GM12878 (cell line): ENCODE data around the gene HMOX1. TPM values are rescaled to one million over a fixed set of nuclear protein-coding genes. Genes with fewer than 3 reads are reported as not detected.
A peak's percentile ranks its signal among the peaks of the same experiment; 100 is the strongest.

Experiments used
- CBX5 ChIP-seq: sonication (generic); IDR thresholded peaks from 2 replicates; pipeline ENCODE4 v1.6.1; 2016; ENCODE audit warnings: low read depth, moderate library complexity, mild to moderate bottlenecking, inconsistent platforms
- CEBPB ChIP-seq, 2 experiments: fragments of 150-350 bp in 1 of 2; IDR thresholded peaks; 2 replicates each; pipeline ENCODE4 v1.6.1; 2012 to 2014; ENCODE audit warnings: low read depth in 2 of 2, low read length in 2 of 2, borderline replicate concordance in 1 of 2, inconsistent platforms in 1 of 2
- ETV6 ChIP-seq, 2 experiments: fragments of 450-650 bp in 1 of 2; IDR thresholded peaks in 1 of 2; conservative IDR thresholded peaks in 1 of 2; 2 replicates each; pipeline ENCODE4 v1.6.1; 2014; ENCODE audit warnings: antibody characterized with exemption in 1 of 2, borderline replicate concordance in 1 of 2, low read depth in 1 of 2, mild to moderate bottlenecking in 1 of 2, moderate library complexity in 1 of 2
- FOXM1 ChIP-seq: IDR thresholded peaks from 2 replicates; pipeline ENCODE4 v1.6.1; 2012; ENCODE audit warnings: low read depth, mild to moderate bottlenecking, inconsistent platforms, low read length, moderate library complexity
- KAT2A ChIP-seq: conservative IDR thresholded peaks from 2 replicates; pipeline ENCODE4 v1.6.1; 2011; ENCODE audit warnings: low read depth, low read length; ENCODE audit not compliant: control insufficient read depth
- MYC ChIP-seq: IDR thresholded peaks from 2 replicates; pipeline ENCODE4 v1.6.1; 2011; ENCODE audit warnings: mild to moderate bottlenecking, low read length, moderate library complexity, inconsistent platforms; ENCODE audit not compliant: insufficient read depth, insufficient replicate concordance, insufficient read length, severe bottlenecking
- NFXL1 ChIP-seq: fragments of 450-650 bp; IDR thresholded peaks from 2 replicates; pipeline ENCODE4 v1.6.1; 2017; ENCODE audit warnings: antibody characterized with exemption, mild to moderate bottlenecking, borderline replicate concordance
- POLR2A ChIP-seq: IDR thresholded peaks from 2 replicates; pipeline ENCODE4 v1.6.1; 2011; ENCODE audit warnings: low read depth, mild to moderate bottlenecking, low read length
- RELA ChIP-seq: fragments of 450-650 bp; IDR thresholded peaks from 2 replicates; pipeline ENCODE4 v1.8.0; 2014; ENCODE audit warnings: borderline replicate concordance; ENCODE audit not compliant: partially characterized antibody
- RFX5 ChIP-seq: IDR thresholded peaks from 2 replicates; pipeline ENCODE4 v1.6.1; 2011; ENCODE audit warnings: low read depth, low read length, improper control_type of control experiment
- RUNX3 ChIP-seq: IDR thresholded peaks from 2 replicates; pipeline ENCODE4 v1.6.1; 2012; ENCODE audit warnings: low read length, inconsistent platforms
- SIN3A ChIP-seq: IDR thresholded peaks from 2 replicates; pipeline ENCODE4 v1.6.1; 2012; ENCODE audit warnings: low read depth, low read length, improper control_type of control experiment
- SIX5 ChIP-seq: IDR thresholded peaks from 2 replicates; pipeline ENCODE4 v1.6.1; 2011; ENCODE audit warnings: mild to moderate bottlenecking, low read depth, low read length, moderate library complexity; ENCODE audit not compliant: severe bottlenecking
- SMAD1 ChIP-seq: fragments of 450-650 bp; IDR thresholded peaks from 2 replicates; pipeline ENCODE4 v1.6.1; 2018; ENCODE audit warnings: mild to moderate bottlenecking, low read depth; ENCODE audit not compliant: partially characterized antibody
- SMC3 ChIP-seq: IDR thresholded peaks from 2 replicates; pipeline ENCODE4 v1.6.1; 2011; ENCODE audit warnings: low read length, improper control_type of control experiment, borderline replicate concordance
- STAT3 ChIP-seq: IDR thresholded peaks from 2 replicates; pipeline ENCODE4 v1.6.1; 2011; ENCODE audit warnings: low read depth, low read length, improper control_type of control experiment
- ZNF217 ChIP-seq: fragments of 450-650 bp; IDR thresholded peaks from 2 replicates; pipeline ENCODE4 v1.6.1; 2017; ENCODE audit warnings: antibody characterized with exemption, mild to moderate bottlenecking
- ZNF622 ChIP-seq: fragments of 450-650 bp; IDR thresholded peaks from 2 replicates; pipeline ENCODE4 v1.6.1; 2017; ENCODE audit warnings: mild to moderate bottlenecking, inconsistent platforms
- polyA plus RNA-seq, 11 experiments: library from polyadenylated mRNA; depleted of rRNA in 4 of 11; unstranded in 6 of 11; stranded (reverse) in 5 of 11; fragments of >200 nt; fragmentation: Nextera tagmentation in 4 of 11; fragmentation: Illumina TruSeq in 1 of 11; extraction: Ambion mirVana in 4 of 11; extraction: Trizol in 1 of 11; gene quantifications; 1 replicate in 1 of 11; 2 replicates in 10 of 11; pipeline versions ENCODE4 v1.2.1 to v1.2.3, GENCODE V29; 2011 to 2016; ENCODE audit warnings: inconsistent platforms in 2 of 11, missing spikeins in 2 of 11, low read depth in 1 of 11
- total RNA-seq, 4 experiments: library from RNA; depleted of rRNA in 3 of 4; stranded (reverse); fragments of >200 nt in 3 of 4; fragmentation: Illumina TruSeq in 1 of 4; extraction: Trizol in 1 of 4; gene quantifications; 2 replicates each; pipeline versions ENCODE4 v1.2.1 to v1.2.3, GENCODE V29; 2013 to 2021
- TF ChIP-seq, protein P1 (sequence below): IDR thresholded peaks from 2 replicates; pipeline ENCODE4 v1.6.1; 2011; ENCODE audit warnings: borderline replicate concordance, low read depth, mild to moderate bottlenecking, moderate library complexity, mixed read lengths, low read length; ENCODE audit not compliant: insufficient read depth; ENCODE audit errors: extremely low read length
- TF ChIP-seq, protein P2 (sequence below): IDR thresholded peaks from 2 replicates; pipeline ENCODE4 v1.6.1; 2012; ENCODE audit warnings: low read depth, low read length, improper control_type of control experiment
- TF ChIP-seq, protein P3 (sequence below): fragments of 450-650 bp; formaldehyde crosslinking; IDR thresholded peaks from 2 replicates; pipeline ENCODE4 v1.5.0; 2022; ENCODE audit warnings: mild to moderate bottlenecking, missing genetic modification characterization
- TF ChIP-seq, protein P4 (sequence below): fragments of 450-650 bp; conservative IDR thresholded peaks from 2 replicates; pipeline ENCODE4 v1.6.1; 2017; ENCODE audit warnings: mild to moderate bottlenecking, moderate library complexity

The HMOX1 gene
- total and polyA plus RNA-seq, 10 of the 15 experiments (the other 5 are each of a cell fraction or from before 2014, with no cell fraction given) = 1.5 to 36.7 (median 18.8) TPM

- TF ChIP-seq ZNF622 (no peak), SIN3A (peak; percentile 81), ETV6 (conservative IDR thresholded peaks at IDR 0.05 in 1 of 2, IDR thresholded peaks at IDR 0.05 in 1 of 2; ENCODE audit: borderline replicate concordance in 1 of 2, low read depth in 1 of 2) (no peak), ZNF217 (no peak; the same call in none of the 2 replicates), MYC (no peak), CBX5 (no peak), SMAD1 (no peak), RFX5 (no peak), CEBPB (IDR thresholded peaks at IDR 0.05; ENCODE audit: borderline replicate concordance in 1 of 2, low read depth in 2 of 2, low read length in 2 of 2) (peak in 1 of 2 experiments; percentile 67; a peak in 1 of 4 replicates), POLR2A (peak; percentile 93), FOXM1 (no peak), NFXL1 (no peak), RELA (peak; percentile 26), KAT2A (no peak), SMC3 (no peak), SIX5 (no peak), STAT3 (no peak), RUNX3 (no peak; the same call in 1 of the 2 replicates)
- TF ChIP-seq, protein P1, sequence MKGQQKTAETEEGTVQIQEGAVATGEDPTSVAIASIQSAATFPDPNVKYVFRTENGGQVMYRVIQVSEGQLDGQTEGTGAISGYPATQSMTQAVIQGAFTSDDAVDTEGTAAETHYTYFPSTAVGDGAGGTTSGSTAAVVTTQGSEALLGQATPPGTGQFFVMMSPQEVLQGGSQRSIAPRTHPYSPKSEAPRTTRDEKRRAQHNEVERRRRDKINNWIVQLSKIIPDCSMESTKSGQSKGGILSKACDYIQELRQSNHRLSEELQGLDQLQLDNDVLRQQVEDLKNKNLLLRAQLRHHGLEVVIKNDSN = peak; percentile 95
- TF ChIP-seq, protein P2, sequence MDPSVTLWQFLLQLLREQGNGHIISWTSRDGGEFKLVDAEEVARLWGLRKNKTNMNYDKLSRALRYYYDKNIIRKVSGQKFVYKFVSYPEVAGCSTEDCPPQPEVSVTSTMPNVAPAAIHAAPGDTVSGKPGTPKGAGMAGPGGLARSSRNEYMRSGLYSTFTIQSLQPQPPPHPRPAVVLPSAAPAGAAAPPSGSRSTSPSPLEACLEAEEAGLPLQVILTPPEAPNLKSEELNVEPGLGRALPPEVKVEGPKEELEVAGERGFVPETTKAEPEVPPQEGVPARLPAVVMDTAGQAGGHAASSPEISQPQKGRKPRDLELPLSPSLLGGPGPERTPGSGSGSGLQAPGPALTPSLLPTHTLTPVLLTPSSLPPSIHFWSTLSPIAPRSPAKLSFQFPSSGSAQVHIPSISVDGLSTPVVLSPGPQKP = no peak
- TF ChIP-seq, protein P3, sequence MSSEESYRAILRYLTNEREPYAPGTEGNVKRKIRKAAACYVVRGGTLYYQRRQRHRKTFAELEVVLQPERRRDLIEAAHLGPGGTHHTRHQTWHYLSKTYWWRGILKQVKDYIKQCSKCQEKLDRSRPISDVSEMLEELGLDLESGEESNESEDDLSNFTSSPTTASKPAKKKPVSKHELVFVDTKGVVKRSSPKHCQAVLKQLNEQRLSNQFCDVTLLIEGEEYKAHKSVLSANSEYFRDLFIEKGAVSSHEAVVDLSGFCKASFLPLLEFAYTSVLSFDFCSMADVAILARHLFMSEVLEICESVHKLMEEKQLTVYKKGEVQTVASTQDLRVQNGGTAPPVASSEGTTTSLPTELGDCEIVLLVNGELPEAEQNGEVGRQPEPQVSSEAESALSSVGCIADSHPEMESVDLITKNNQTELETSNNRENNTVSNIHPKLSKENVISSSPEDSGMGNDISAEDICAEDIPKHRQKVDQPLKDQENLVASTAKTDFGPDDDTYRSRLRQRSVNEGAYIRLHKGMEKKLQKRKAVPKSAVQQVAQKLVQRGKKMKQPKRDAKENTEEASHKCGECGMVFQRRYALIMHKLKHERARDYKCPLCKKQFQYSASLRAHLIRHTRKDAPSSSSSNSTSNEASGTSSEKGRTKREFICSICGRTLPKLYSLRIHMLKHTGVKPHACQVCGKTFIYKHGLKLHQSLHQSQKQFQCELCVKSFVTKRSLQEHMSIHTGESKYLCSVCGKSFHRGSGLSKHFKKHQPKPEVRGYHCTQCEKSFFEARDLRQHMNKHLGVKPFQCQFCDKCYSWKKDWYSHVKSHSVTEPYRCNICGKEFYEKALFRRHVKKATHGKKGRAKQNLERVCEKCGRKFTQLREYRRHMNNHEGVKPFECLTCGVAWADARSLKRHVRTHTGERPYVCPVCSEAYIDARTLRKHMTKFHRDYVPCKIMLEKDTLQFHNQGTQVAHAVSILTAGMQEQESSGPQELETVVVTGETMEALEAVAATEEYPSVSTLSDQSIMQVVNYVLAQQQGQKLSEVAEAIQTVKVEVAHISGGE (CRISPR knock-in tag) = no peak
- TF ChIP-seq, protein P4, sequence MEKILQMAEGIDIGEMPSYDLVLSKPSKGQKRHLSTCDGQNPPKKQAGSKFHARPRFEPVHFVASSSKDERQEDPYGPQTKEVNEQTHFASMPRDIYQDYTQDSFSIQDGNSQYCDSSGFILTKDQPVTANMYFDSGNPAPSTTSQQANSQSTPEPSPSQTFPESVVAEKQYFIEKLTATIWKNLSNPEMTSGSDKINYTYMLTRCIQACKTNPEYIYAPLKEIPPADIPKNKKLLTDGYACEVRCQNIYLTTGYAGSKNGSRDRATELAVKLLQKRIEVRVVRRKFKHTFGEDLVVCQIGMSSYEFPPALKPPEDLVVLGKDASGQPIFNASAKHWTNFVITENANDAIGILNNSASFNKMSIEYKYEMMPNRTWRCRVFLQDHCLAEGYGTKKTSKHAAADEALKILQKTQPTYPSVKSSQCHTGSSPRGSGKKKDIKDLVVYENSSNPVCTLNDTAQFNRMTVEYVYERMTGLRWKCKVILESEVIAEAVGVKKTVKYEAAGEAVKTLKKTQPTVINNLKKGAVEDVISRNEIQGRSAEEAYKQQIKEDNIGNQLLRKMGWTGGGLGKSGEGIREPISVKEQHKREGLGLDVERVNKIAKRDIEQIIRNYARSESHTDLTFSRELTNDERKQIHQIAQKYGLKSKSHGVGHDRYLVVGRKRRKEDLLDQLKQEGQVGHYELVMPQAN = peak; percentile 51; the same call in 1 of the 2 replicates
Observed at GRCh38 chr22:35380537-35381423, at the start of gene HMOX1 (continued).
